Endothelial cell of umbilical vein (primary cell): ENCODE data around the gene EML4.

ENCODE experiments used
- EZH2 ChIP-seq: IDR thresholded peaks from 2 replicates; pipeline ENCODE4 v1.6.1; 2012; ENCODE audit warnings: borderline replicate concordance, low read depth, mild to moderate bottlenecking, moderate library complexity, low read length, inconsistent platforms; ENCODE audit not compliant: severe bottlenecking
- GATA2 ChIP-seq: IDR thresholded peaks from 2 replicates; pipeline ENCODE4 v1.7.0; 2011; ENCODE audit warnings: low read depth, mild to moderate bottlenecking, moderate library complexity, mixed read lengths, low read length; ENCODE audit not compliant: insufficient read length, insufficient read depth
- MAX ChIP-seq: IDR thresholded peaks from 2 replicates; pipeline ENCODE4 v1.6.1; 2011; ENCODE audit not compliant: insufficient read depth, insufficient read length
- POLR2A ChIP-seq: IDR thresholded peaks from 2 replicates; pipeline ENCODE4 v1.6.1; 2012; ENCODE audit warnings: low read depth, mild to moderate bottlenecking, control low read depth, low read length
- POLR2AphosphoS5 ChIP-seq: IDR thresholded peaks from 2 replicates; pipeline ENCODE4 v1.6.1; 2012; ENCODE audit warnings: low read depth, mild to moderate bottlenecking, control low read depth, low read length, moderate library complexity; ENCODE audit not compliant: insufficient read depth
- TF ChIP-seq, protein P1 (sequence below), 2 donors: IDR thresholded peaks; 1 replicate in 1 of 2; 2 replicates in 1 of 2; pipeline ENCODE4 v1.5.1; 2011; ENCODE audit warnings: low read length in 2 of 2, mild to moderate bottlenecking in 2 of 2, moderate library complexity in 2 of 2, control low read depth in 1 of 2, inconsistent platforms in 1 of 2, low read depth in 1 of 2; ENCODE audit not compliant: insufficient read depth in 1 of 2; ENCODE audit errors: extremely low read depth in 1 of 2

GRCh38 chr2:42369532-42370229 lies 200.5 kb downstream of the EML4 start:
- TF ChIP-seq, protein P1, sequence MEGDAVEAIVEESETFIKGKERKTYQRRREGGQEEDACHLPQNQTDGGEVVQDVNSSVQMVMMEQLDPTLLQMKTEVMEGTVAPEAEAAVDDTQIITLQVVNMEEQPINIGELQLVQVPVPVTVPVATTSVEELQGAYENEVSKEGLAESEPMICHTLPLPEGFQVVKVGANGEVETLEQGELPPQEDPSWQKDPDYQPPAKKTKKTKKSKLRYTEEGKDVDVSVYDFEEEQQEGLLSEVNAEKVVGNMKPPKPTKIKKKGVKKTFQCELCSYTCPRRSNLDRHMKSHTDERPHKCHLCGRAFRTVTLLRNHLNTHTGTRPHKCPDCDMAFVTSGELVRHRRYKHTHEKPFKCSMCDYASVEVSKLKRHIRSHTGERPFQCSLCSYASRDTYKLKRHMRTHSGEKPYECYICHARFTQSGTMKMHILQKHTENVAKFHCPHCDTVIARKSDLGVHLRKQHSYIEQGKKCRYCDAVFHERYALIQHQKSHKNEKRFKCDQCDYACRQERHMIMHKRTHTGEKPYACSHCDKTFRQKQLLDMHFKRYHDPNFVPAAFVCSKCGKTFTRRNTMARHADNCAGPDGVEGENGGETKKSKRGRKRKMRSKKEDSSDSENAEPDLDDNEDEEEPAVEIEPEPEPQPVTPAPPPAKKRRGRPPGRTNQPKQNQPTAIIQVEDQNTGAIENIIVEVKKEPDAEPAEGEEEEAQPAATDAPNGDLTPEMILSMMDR (IDR thresholded peaks at IDR 0.05; ENCODE audit: extremely low read depth in 1 of 2, insufficient read depth in 1 of 2, low read depth in 1 of 2, low read length in 2 of 2): no peak
- TF ChIP-seq EZH2 (no peak), POLR2AphosphoS5 (no peak), MAX (no peak), GATA2 (no peak), POLR2A (no peak)
